HG03442 (cell line): ENCODE measurements around the gene KIF5A.
A peak's percentile ranks its signal among the peaks of the same experiment; 100 is the strongest.
"Not testable (repeated sequence)": the region's sequence is repeated elsewhere in the genome, so short reads cannot be mapped to it uniquely, and the experiment has no call there.

Experiments used
- ATAC-seq: cut with Tn5 transposase; IDR thresholded peaks from one replicate; pipeline ENCODE4 v1.9.1; 2021; ENCODE audit warnings: mild to moderate bottlenecking, moderate library complexity; ENCODE audit not compliant: unreplicated experiment

Gene KIF5A

DNA sequence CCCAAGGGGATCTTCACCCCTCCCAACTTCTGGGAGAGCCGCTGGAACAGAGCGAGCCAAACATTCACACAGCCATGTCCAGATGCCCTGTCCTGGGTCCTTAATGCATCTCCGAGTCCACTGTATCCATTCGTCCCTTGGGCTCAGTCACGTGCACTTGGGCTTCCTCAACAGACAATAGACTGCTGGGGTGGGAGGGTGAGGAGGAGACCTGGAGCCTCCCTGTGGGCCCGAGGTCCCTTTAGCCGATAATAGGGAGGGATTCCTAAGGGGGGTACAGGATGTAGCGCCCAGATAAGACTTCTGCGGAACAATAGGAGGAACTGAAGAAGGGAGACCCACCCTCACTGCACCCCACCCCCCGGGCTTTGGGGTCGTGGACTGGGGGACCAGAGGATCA is 68.1 kb downstream of the KIF5A start:
- no peak for ATAC-seq

DNA sequence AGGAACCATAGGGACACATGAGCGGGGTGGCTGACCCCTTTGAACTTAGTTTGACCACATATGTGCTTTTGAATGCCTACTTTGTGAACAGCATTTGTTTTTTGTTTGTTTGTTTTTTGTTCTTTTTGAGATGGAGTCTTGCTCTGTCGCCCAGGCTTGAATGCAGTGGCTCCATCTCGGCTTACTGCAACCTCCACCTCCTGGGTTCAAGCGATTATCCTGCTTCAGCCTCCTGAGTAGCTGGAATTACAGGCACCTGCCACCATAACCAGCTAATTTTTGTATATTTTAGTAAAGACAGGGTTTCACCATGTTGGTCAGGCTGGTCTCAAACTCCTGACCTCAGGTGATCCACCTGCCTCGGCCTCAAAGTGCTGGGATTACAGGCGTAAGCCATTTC is 68.6 kb downstream of the KIF5A start:
- ATAC-seq = not testable (repeated sequence)

- ATAC-seq = no peak
Measured at GRCh38 chr12:57618966-57619433, 69.2 kb downstream of the KIF5A start.

- ATAC-seq = no peak
Measured at GRCh38 chr12:57619434-57620244, 69.8 kb downstream of the KIF5A start.

GRCh38 chr12:57620245-57620935 is 70.5 kb downstream of the KIF5A start:
- ATAC-seq = no peak

GRCh38 chr12:57620936-57621496 is 71.2 kb downstream of the KIF5A start:
- no peak for ATAC-seq

DNA sequence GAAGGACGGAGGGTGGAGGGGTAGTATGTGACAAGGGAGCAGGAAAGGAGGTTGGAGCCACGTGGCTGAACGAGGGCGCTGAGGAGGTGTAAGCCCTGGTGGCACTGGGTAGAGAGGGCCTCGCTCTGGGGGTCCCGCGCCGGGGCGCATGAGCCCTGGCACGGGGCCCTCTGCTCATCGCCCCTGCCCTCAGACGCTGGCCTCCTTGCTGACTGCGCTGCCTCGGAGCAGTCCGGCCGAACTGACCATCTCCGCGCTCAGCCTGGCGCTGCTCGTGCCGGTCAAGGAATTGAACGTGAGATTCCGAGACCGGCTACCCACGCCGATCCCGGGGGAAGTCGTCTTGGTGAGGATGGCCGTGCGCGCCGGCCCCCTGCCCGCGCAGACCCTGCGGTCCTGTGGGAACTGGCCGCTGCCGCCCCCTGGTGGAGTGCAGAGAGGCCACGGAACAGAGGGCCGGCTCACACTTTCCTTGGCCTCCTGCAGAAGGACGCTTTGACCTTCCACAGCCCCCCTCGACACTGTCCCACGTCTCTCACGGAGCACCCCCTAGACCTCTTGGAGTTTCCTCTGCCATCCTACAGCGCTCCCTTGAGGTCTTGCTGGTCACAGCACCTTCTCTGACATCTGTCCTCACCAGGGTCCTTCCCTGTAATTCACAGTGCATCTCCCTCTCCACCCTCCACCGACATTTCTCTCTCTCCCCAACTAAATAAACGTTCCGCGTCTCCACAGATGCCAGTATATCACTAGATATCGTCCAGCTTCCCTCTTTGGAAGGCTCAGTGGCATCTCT is 71.9 kb downstream of the KIF5A start:
- peak; percentile 51 for ATAC-seq

DNA sequence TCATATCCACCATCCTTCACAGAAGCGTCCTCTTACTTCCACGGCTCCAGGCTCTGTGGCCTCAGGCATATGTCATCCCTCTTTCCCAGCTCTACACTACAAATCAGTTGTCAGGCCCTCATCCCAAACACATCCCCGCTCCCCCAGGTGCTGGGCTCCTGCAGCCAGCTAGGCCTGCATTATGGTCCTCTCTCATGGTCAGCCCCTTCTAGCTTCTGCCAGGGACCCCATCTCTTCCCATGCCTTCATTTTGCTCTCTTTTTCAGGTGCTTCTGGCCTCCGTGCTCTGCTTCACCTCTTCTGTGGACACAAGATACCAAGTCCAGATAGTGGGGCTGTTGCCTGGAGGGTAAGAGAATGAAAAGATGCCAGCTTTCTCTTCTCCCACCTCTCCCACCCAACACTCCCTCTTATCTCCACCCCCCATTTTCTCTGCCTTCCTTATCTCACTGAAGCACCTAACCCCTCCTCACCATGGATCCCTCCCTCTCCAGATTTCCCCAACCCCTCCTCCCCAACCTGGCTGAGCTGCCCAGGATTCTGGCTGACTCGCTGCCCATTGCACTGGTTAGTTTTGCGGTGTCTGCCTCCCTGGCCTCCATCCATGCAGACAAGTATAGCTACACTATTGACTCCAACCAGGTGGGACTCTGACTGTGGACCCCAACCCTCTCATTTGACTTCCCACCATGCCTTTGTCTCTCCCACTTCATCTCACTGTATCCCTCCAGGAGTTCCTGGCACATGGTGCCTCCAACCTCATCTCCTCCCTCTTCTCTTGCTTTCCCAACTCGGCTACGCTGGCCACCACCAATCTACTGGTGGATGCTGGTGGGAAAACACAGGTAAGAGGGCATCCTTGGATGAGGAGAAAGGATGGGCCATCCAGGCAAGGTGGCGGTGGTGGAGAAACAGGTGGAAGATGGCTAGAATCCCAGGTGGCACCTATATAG is 72.7 kb downstream of the KIF5A start:
- no peak for ATAC-seq

DNA sequence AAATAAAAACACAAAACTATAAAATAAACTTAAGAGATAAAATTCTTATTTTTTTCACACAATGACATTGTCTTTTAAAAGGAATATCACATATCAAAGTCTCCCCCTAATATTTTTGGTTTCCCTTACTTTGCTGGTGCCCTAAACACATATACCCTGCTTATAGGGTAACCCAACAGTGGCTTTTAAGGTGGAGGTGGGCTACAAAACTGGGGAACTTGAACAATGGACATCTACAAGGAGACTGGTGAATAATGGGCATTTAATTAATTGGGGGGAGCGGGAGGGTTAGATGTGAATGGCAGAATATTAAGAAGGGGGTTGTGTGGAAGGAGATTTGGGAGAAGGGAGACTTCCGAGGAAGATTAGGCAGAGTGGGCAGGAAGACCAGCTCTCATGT is 73.5 kb downstream of the KIF5A start:
- no peak for ATAC-seq

GRCh38 chr12:57623811-57624390 is 74.1 kb downstream of the KIF5A start:
- no peak for ATAC-seq

DNA sequence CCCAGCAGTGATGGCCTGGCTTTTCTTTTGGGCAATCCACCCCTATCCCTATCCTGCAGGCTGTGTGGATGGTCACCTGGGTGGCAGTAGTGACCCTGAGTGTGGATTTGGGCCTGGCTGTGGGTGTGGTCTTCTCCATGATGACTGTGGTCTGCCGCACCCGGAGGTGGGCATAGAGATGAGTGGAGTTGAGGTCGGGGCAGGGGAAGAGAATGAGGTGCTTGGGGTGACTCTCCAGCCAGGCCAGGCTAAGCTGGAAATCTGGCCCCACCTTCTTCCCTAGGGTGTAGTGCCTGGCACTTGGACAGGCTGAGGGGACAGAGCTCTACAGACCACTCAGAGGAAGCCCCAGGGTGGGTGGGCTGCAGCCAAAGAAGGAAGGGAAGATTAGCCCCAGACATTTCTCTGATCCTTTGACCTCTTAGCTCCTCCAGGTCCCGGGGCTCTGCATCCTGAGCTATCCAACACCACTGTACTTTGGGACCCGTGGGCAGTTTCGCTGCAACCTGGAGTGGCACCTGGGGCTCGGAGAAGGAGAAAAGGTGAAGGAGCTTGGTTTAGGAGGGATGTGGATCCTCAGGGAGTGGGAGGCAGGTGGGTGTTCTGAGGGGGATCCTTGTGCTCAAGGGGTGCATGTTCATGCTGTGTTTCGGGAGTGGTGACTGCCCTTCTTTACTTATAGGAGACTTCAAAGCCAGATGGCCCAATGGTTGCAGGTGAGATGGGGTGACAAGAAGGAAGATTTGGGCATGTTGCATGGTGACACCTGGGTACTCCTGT is 74.8 kb downstream of the KIF5A start:
- no peak for ATAC-seq

DNA sequence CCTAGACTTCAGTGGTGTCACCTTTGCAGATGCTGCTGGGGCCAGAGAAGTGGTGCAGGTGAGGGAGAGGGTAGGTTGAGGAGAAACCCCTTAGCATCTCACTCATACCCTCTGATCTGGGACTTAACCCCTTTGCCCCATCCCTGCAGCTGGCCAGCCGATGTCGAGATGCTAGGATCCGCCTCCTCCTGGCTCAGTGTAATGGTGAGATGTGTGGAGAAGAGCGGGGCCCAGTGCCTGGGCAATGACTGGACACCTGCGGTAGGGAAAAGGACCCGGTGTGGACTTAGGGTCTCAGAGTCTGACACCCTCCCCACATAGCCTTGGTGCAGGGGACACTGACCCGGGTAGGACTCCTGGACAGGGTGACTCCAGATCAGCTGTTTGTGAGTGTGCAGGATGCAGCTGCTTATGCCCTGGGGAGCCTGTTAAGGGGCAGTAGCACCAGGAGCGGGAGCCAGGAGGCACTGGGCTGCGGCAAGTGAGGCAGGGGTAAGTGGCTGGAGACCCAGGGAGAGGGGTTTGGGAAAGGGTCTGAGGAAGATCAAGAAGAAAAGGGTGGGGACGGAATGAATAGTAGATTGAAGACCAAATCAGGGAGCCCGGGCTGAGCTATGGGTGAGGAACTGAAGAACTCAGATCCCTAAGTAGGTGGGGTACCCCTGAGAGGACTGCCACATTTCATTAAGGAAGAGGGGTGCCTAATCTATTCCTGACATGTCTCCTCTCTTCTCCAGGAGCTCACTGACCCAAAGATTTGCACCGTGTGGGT is 75.6 kb downstream of the KIF5A start:
- ATAC-seq = no peak

- ATAC-seq = no peak
Measured at GRCh38 chr12:57626111-57626920, 76.5 kb downstream of the KIF5A start.

GRCh38 chr12:57626921-57627445 is 77.1 kb downstream of the KIF5A start:
- ATAC-seq = no peak

DNA sequence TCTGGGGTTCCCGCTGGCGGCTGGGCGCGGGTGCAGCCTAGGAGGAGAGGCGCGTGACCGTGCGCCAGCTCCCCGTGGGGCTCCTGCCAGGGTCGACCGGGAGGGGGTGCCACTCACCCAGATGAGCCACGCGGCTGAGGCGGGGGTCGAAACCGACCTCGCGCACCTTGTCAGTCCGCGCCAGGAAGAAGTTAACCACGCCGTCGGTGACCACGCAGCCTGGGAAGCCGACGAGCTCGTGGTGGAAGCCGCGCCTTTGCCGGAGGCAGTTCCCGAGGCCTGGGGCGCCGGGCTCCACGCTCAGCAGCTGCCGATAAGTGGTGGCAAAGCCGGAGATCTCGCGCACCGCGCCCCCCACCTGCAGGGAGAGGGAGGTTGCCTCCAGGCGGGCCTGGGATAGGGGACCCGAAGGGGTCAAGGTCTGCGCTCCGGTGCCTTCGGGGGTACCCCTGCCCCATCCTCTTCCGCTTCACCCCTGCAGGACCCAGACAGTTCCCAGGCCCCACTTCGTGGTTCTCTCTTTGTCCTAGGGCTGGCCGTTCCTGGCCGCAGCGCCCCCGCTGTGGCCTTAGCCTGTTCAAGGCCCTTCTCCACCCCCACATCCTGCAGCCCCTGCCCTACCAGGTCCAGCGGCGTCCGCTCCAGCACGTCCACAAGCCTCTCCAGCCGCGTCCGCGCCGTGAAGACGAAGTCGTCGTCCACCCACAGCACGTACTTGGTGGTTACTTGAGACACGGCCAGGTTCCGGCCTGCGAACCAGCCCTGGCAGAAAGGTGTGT is 77.8 kb downstream of the KIF5A start:
- ATAC-seq = no peak
